T-helper 1 cell treated with Interleukin-12 subunit alpha and Interleukin-12 subunit beta and Interleukin-4 antibody, amounts not matched to agents 30 μg/mL and 1 μg/mL, for 36 hours (primary cell): ENCODE measurements around the gene FXR2.
"Not testable (repeated sequence)": the region's sequence is repeated elsewhere in the genome, so short reads cannot be mapped to it uniquely, and the experiment has no call there.

ENCODE experiments used
- H3K27ac Mint-ChIP-seq: one replicate; pipeline ENCODE4 v1.8.0; 2021; ENCODE audit warnings: mild to moderate bottlenecking, mixed read lengths
- H3K27me3 Mint-ChIP-seq: one replicate; pipeline ENCODE4 v1.8.0; 2021; ENCODE audit warnings: low read depth, mixed read lengths
- H3K36me3 Mint-ChIP-seq: one replicate; pipeline ENCODE4 v1.8.0; 2021; ENCODE audit warnings: low read depth, mixed read lengths
- H3K4me1 Mint-ChIP-seq: one replicate; pipeline ENCODE4 v1.8.0; 2021; ENCODE audit warnings: low read depth, mixed read lengths
- H3K4me3 Mint-ChIP-seq: one replicate; pipeline ENCODE4 v1.8.0; 2021; ENCODE audit warnings: mild to moderate bottlenecking, moderate library complexity, mixed read lengths
- H3K9me3 Mint-ChIP-seq: one replicate; pipeline ENCODE4 v1.8.0; 2021; ENCODE audit warnings: mixed read lengths

The FXR2 gene

DNA sequence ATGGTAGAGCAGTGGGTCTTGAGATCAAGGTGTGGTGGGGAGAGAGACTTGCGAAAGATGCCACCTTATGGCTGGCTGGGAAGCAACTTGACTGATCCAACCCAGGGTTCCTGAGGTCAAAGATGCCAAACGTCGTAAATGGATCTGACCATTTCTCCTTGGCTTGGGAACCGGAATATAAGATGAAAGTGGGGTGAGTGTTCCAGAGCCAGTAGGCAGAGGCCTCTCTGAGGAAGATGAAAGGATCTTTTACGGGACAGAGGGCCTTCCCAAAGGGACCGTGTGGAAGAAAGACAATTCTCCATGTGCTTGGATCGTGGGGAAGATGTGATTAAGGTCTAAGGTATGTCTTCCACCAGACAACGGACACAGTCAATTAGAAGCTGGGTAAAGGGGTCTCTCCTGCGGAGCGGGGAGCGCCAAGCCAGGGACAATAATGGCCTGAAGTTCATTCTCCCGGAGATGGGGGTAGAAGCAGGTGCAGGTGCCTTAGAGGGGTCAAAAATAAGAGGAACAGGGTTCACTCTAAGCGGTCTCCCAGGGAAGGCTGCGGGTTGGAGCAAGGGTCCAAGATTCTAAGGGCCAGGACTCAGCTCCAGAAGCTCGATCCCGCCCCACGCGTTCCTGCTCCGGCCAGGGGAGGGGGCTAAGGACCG lies 800 bp downstream of the FXR2 start:
- H3K27ac Mint-ChIP-seq, result peak overlapping the region; percentile 89
- no peaks in the 10 kb centered on the region for H3K9me3 Mint-ChIP-seq
- H3K36me3 Mint-ChIP-seq, result peaks cover 6% of the 10 kb centered on the region
- peaks cover 34% of the 10 kb centered on the region for H3K4me1 Mint-ChIP-seq
- peak overlapping the region; percentile 93 for H3K4me3 Mint-ChIP-seq
- H3K27me3 Mint-ChIP-seq, result no peaks in the 10 kb centered on the region

DNA sequence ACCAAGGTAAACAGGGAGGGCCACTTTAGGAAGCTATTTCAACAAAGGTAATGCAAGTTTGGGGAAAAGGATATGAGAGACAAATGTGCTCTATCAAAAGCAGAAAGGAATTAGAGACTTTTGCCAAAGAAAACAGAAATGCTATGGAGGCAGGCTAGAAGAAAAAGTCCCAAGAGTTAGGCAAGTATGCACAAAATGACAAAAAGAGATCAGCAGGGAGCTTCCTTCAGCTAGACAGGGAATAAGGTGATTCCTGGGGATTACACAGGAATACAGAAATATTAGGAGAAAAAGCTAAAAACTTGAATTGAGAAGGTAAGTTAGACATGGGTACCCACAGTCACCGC lies 2.4 kb downstream of the FXR2 start:
- Mint-ChIP-seq H3K9me3 (no peaks in the 10 kb centered on the region), H3K36me3 (peaks cover 6% of the 10 kb centered on the region), H3K27me3 (no peaks in the 10 kb centered on the region), H3K4me1 (peaks cover 30% of the 10 kb centered on the region), H3K4me3 (peak overlapping the region; percentile 64), H3K27ac (no peak overlapping the region)

DNA sequence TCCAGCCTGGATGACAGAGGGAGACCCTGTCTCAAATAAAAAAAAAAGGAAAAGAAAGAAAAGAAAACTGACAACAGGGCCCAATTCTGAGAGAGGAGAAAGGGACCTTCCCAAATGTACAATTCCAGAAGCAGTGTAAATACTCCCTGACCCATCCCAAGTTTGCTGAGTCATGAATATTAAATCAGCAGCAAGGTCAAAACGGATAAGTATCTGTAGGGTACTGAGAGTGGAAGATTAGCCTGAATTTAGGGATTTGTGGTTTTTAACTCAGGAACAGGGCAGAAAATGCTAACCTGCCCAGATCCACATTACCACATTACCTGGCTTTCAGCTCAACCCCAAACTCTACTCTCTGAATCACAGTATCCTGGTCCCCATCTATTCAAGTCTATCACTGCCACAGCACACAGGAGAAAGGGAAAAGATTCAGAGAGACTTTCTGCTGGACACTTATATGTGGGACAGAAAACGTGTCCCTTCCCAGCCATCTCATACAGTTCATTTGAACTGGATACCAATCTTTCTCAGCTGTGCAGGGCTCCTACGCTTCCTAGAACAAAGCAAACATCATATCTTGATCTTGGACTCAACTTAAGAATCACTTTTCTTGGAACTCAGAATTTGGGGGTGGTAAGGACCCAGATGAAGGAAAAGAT lies 2.9 kb downstream of the FXR2 start:
- peak overlapping the region; percentile 64 for H3K4me3 Mint-ChIP-seq
- peaks cover 30% of the 10 kb centered on the region for H3K4me1 Mint-ChIP-seq
- H3K9me3 Mint-ChIP-seq, result no peaks in the 10 kb centered on the region
- peaks cover 6% of the 10 kb centered on the region for H3K36me3 Mint-ChIP-seq
- H3K27me3 Mint-ChIP-seq, result no peaks in the 10 kb centered on the region
- no peak overlapping the region for H3K27ac Mint-ChIP-seq

DNA sequence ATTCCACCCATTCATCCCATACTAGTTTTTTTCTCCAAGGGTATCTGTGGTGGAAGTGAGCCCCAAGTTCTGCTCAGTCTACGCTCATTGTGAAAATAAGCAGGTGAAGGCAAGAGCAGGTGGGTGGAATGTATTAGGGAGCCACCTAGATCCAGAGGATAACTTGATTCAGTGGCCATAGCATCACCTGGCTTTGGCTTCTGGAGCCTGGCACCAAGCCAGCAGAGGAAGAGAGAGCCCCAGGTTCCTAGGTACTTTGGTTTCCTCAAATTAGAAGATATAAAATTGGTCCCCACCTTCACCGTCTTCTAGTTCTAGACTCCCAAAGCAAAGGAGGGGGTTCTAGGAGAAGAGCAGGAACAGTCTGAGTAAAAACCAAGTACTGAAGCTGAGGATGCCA lies 4.1 kb downstream of the FXR2 start:
- H3K36me3 Mint-ChIP-seq, result peaks cover 13% of the 10 kb centered on the region
- H3K4me1 Mint-ChIP-seq, result peaks cover 32% of the 10 kb centered on the region
- no peak overlapping the region for H3K27ac Mint-ChIP-seq
- no peak overlapping the region for H3K4me3 Mint-ChIP-seq
- H3K9me3 Mint-ChIP-seq, result no peaks in the 10 kb centered on the region
- H3K27me3 Mint-ChIP-seq, result no peaks in the 10 kb centered on the region

DNA sequence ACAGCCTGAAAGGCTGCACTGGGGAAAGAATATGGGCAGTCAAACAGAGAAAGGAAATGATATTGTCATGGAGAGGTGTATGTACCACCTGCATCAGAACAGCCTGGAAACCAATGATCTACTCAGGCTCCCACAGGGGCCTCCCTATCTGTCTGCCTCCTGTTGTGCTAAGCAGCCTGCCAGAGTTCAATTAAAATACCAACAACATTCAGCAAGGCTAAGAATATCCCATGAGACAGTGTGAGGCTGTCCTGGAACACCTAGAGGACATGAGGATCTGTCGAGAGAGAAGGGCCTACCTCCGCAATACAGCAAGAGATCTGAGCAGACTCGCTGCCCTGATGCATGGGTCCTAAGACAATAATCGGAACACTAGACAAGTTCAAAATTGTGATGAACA lies 8.4 kb downstream of the FXR2 start:
- Mint-ChIP-seq H3K9me3 (no peaks in the 10 kb centered on the region), H3K36me3 (peaks cover 26% of the 10 kb centered on the region), H3K4me1 (peaks cover 8% of the 10 kb centered on the region), H3K27ac (no peak overlapping the region), H3K27me3 (no peaks in the 10 kb centered on the region), H3K4me3 (no peak overlapping the region)

DNA sequence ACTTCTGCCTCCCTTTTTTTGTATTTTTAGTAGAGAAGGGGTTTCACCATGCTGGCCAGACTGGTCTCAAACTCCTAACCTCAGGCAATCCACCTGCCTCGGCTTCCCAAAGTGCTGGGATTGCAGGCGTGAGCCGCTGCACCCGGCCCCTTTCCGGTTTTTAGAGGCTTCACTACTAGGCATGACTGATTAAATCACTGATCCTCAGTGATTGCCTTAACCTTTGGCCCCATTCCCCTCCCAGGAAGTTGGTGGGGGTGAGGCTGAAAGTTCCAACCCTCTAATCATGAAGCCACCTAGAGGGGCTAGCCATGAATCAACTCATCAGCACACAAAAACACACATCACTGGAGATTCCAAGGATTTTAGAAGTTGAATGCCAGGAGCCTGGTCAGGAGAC lies 17.1 kb downstream of the FXR2 start:
- peaks cover 38% of the 10 kb centered on the region for H3K36me3 Mint-ChIP-seq
- not testable (repeated sequence) for H3K27me3 Mint-ChIP-seq, H3K4me3 Mint-ChIP-seq, H3K9me3 Mint-ChIP-seq, H3K4me1 Mint-ChIP-seq, H3K27ac Mint-ChIP-seq

DNA sequence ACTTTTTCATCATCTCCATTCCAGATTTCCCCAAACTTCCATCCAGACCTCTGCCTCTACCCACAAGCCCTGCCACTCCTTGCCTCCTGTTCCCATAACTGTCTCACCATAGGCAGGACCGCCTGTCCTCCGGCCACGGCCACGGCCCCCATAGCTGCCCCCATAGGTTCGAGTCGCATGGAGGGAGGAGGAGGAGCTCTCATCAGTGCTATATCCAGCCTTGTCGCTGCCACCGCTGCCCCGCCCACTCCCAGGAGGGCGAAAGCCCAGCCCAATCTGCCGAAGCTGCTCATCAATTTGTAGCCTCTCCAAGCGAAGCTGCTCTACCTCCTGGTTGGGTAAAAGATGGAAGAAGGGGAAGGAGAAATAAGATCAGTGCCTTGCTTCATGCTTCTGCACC lies 21.4 kb downstream of the FXR2 start:
- Mint-ChIP-seq H3K4me3 (no peak overlapping the region), H3K4me1 (no peaks in the 10 kb centered on the region), H3K27me3 (no peaks in the 10 kb centered on the region), H3K36me3 (peaks cover 39% of the 10 kb centered on the region), H3K9me3 (no peaks in the 10 kb centered on the region), H3K27ac (no peak overlapping the region)

DNA sequence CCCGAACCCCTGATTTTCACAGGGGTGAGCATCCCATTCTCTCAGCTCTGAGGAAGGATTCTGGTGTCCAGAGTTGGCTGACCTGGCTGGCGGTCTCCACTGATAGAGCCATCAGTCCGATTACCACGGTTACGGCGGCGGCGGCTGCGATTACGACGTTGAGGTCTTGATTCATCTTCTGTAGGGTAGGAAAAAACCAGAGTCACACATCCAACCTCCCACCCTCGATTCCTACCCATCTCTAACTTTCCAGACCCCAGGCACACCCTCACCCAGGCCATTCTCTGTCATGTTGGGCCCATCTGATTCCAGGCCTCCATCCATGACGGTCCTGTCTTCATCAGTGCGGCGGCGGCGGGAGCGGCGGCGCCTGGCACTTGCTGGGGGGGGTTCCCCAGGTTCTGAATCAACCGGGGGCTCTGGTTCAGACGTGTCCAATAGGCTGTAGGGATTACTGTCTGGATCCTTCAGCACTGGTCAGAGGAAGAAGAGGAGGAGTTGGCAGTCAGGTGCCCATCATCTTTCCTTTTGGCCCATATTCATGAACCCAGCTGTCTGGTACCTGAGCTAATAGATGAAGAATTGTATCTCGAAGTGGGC lies 22.2 kb downstream of the FXR2 start:
- Mint-ChIP-seq H3K27me3 (no peaks in the 10 kb centered on the region), H3K4me1 (peaks cover under 1% of the 10 kb centered on the region), H3K36me3 (peaks cover 43% of the 10 kb centered on the region), H3K4me3 (no peak overlapping the region), H3K9me3 (no peaks in the 10 kb centered on the region), H3K27ac (no peak overlapping the region)

DNA sequence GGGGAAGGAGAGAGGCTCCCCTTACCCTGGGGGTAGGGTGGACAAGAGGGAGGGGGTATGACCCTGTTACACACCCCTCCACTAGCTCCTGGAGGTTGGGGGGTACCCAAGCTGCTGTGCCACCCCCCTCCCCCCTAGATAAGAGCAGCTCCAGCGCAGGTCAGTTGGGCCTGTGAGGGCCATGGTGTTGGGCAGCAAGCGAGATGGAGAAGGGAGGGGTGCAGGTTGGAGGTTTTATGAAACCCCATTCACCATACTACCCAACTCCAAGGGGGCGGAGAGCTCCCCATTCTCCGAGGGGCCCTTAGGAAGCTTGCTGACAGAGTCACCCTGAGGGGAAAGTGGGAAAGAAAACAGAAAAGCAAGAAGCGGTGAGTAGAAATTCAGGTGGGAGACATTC lies 23.1 kb downstream of the FXR2 start:
- Mint-ChIP-seq H3K27ac (no peak overlapping the region), H3K4me3 (no peak overlapping the region), H3K9me3 (no peaks in the 10 kb centered on the region), H3K36me3 (peaks cover 46% of the 10 kb centered on the region), H3K4me1 (peaks cover 6% of the 10 kb centered on the region), H3K27me3 (no peaks in the 10 kb centered on the region)

DNA sequence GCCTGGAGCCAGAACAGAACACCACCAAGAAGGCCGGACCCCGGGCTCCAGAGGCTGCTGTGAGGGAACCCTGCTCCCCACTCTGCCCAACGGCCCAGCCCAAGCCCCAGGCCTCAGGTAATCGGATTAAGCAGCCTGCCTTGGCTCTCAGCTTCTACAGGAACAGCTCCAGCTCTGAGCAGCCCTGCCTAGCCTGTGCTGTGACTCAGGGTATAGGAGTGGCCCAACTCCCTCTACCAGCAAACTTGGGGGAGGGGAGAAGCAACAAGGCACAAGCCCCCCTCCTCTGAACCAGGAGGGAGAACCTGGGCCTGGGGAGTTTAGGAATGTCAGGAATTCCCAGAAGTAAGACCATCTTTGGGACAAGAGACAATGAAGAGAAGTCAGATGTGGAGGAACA lies 24.0 kb downstream of the FXR2 start:
- Mint-ChIP-seq H3K4me3 (no peak overlapping the region), H3K36me3 (peaks cover 44% of the 10 kb centered on the region), H3K9me3 (no peaks in the 10 kb centered on the region), H3K4me1 (peaks cover 7% of the 10 kb centered on the region), H3K27me3 (no peaks in the 10 kb centered on the region), H3K27ac (no peak overlapping the region)

DNA sequence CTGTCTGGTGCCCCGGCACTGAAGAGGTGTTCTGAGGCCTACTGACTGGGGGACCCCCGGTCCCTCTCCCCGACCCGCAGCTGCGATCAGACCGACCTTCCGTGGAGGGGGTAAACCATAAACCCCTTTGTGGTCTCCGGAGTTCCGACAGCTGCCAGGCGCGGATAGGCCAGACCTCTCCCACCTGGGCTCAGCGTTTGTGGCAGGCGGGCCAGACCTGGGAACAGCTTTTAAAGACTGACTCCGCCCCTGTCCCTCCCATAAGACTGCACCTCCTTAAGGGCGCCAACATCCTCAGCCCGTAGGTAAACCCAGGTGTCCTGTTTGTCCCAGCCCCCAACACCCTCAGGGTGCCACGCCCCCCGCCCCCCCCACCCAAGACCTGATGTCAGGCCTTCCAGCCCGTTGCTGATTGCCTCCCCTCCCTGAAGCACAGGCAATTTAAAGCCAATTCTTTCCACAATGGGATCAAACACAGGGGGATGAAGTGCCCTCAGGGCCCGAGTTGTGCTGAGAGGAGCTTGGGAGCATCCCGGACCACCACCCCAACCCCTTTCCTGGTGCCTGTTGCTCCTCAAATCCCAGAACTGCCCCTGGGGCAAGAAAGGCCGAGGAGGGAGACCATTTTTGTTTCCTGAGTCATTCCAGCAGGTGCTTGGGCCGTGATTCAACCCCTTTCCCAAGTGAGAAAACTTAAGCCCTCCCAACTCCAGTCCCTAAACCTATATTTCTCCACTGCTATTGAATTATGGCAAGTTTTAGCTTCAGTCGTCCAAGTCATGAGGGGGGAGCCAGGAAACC lies 24.6 kb downstream of the FXR2 start, which contains the start of gene SOX15:
TSS of gene SOX15 (minus strand) at position 204 of the 801 bp plus-strand sequence. CDS start 418 bp downstream, outside the sequence.
- no peak within 1 kb of the TSS for H3K4me3 Mint-ChIP-seq
- no peaks in the 10 kb centered on the region for H3K27me3 Mint-ChIP-seq
- no peak within 1 kb of the TSS for H3K27ac Mint-ChIP-seq
- no peaks in the 10 kb centered on the region for H3K9me3 Mint-ChIP-seq
- peaks cover 8% of the 10 kb centered on the region for H3K4me1 Mint-ChIP-seq
- H3K36me3 Mint-ChIP-seq, result peaks cover 38% of the 10 kb centered on the region

DNA sequence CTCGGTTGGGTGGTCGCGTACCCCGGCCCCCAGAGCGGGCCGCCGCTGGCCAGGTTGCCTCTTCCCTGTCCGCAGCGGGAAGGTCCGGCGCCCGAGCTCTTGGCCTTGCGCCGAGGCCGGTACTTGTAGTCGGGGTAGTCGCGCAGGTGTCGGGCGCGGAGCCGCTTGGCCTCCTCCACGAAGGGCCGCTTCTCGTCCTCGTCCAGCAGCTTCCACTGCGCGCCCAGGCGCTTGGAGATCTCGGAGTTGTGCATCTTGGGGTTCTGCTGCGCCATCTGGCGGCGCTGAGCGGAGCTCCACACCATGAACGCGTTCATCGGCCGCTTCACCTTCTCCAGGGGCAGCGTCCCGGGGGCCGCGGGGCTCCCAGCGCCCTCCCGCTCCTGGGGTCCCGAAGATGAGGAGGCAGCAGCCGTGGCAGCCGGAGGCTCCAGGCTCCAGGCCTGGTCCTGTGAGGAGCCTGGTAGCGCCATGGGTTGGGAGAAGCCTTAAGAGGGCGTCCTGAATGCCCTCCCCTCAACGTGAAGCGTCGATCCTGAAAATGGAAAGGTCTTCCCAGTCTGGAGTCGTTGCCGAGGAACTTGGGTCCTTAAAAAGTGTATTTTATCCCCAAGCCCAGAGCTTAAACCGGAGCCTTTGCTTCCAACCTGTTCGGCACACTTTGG lies 25.4 kb downstream of the FXR2 start:
- Mint-ChIP-seq H3K4me1 (peaks cover 12% of the 10 kb centered on the region), H3K4me3 (no peak overlapping the region), H3K36me3 (peaks cover 36% of the 10 kb centered on the region), H3K9me3 (no peaks in the 10 kb centered on the region), H3K27ac (no peak overlapping the region), H3K27me3 (no peaks in the 10 kb centered on the region)

DNA sequence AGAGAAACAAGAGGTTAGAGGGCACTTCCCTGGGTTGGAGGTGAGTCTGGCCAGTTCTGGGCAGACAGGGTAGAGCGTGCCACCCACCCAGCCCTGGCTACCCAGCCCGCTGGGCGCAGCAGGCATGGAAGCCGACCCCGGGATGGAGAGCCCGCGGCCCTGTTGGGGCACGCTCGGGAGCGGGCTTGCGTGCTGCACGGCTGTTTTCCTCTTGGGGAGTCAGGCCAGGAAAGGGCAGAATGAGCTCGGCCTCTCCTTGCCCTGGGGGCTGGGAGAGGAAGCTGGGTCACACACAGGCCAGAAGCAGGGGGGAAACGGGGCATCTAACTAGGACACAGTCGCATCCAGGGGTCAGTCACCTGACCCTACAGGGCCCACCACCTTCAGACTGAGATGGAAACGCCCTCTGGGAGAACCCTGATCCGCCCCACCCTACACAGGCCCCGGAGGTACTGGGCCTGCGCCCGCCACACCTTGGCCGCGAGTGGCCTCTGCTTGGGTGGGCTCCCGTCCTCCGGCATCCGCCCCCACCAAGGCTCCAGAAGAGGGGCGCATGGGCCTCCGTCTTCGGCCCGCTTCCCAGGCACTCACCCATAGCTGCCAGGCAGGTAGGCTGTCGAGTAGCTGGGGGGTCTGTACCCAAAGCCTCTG lies 26.0 kb downstream of the FXR2 start:
- peaks cover 31% of the 10 kb centered on the region for H3K36me3 Mint-ChIP-seq
- no peaks in the 10 kb centered on the region for H3K27me3 Mint-ChIP-seq
- H3K4me3 Mint-ChIP-seq, result no peak overlapping the region
- no peak overlapping the region for H3K27ac Mint-ChIP-seq
- H3K4me1 Mint-ChIP-seq, result peaks cover 13% of the 10 kb centered on the region
- H3K9me3 Mint-ChIP-seq, result no peaks in the 10 kb centered on the region
